Spleen (tissue), 13 donors: ENCODE measurements around the gene SFXN5. TPM values are rescaled to one million over a fixed set of nuclear protein-coding genes. Genes with fewer than 3 reads are reported as not detected.
"Not testable (repeated sequence)": the region's sequence is repeated elsewhere in the genome, so short reads cannot be mapped to it uniquely, and the experiment has no call there.

Experiments used
- DNase-seq: peaks from one replicate; pipeline ENCODE4 v3.0.0-alpha.2; 2020
- H3K27ac ChIP-seq, 8 donors: fragments of 200-600 bp; sonication (generic) in 7 of 8; 1 replicate in 4 of 8; 2 replicates in 4 of 8; pipeline versions ENCODE4 v1.5.0 to v1.8.0; 2016 to 2021; ENCODE audit warnings: inconsistent platforms in 4 of 8, mild to moderate bottlenecking in 4 of 8, moderate library complexity in 1 of 8
- H3K27me3 ChIP-seq, 7 donors: fragments of 200-600 bp; sonication (generic) in 6 of 7; replicated peaks in 1 of 7; 1 replicate in 4 of 7; 2 replicates in 3 of 7; pipeline versions ENCODE4 v1.5.0 to v1.8.0; 2016 to 2021; ENCODE audit warnings: inconsistent platforms in 3 of 7, mild to moderate bottlenecking in 1 of 7
- H3K36me3 ChIP-seq, 6 donors: fragments of 200-600 bp; sonication (generic) in 5 of 6; 1 replicate in 4 of 6; 2 replicates in 2 of 6; pipeline versions ENCODE4 v1.5.0 to v1.8.0; 2016 to 2021; ENCODE audit warnings: inconsistent platforms in 2 of 6
- H3K4me1 ChIP-seq, 6 donors: fragments of 200-600 bp; sonication (generic) in 5 of 6; 1 replicate in 3 of 6; 2 replicates in 3 of 6; pipeline versions ENCODE4 v1.5.0 to v1.8.0; 2016 to 2021; ENCODE audit warnings: inconsistent platforms in 3 of 6
- H3K4me3 ChIP-seq, 8 donors: fragments of 200-600 bp; sonication (generic) in 7 of 8; 1 replicate in 4 of 8; 2 replicates in 4 of 8; pipeline versions ENCODE4 v1.5.0 to v1.8.0; 2016 to 2021; ENCODE audit warnings: inconsistent platforms in 4 of 8, mild to moderate bottlenecking in 4 of 8, moderate library complexity in 2 of 8
- H3K9me3 ChIP-seq, 8 donors: fragments of 200-600 bp; sonication (generic) in 7 of 8; 1 replicate in 4 of 8; 2 replicates in 4 of 8; pipeline versions ENCODE4 v1.5.0 to v1.8.0; 2016 to 2021; ENCODE audit warnings: inconsistent platforms in 4 of 8
- POLR2A ChIP-seq, 3 donors: fragments of 450-650 bp; IDR thresholded peaks; one replicate each; pipeline ENCODE4 v1.5.1; 2017; ENCODE audit warnings: antibody characterized with exemption in 3 of 3, mild to moderate bottlenecking in 1 of 3
- POLR2AphosphoS5 ChIP-seq, 3 donors: sonication (generic); formaldehyde crosslinking; IDR thresholded peaks; one replicate each; pipeline ENCODE4 v1.5.1; 2017; ENCODE audit warnings: antibody characterized with exemption in 3 of 3
- WGBS, 5 donors: extraction: QIAGEN DNeasy Blood & Tissue Kit in 3 of 5; methylation state at CpG; one replicate each; pipeline versions ENCODE4 v1.1.5 to v1.1.7; 2013 to 2018; 5-methylcytosine and 5-hydroxymethylcytosine counted together
- intact Hi-C: fragments of 100-400 bp; cut with DNase I; formaldehyde crosslinking; loops from one replicate; pipeline ENCODE4 v1.15.0; 2023; ENCODE audit warnings: low total_unique reads
- long read RNA-seq, 2 donors: transcript quantifications; one replicate each; lab custom pipeline, GENCODE V29; 2026
- polyA plus RNA-seq, 3 donors: library from polyadenylated mRNA; stranded (reverse); fragments of 200-250 nt; gene quantifications; one replicate each; pipeline ENCODE4 v1.2.1, GENCODE V29; 2013
- total RNA-seq, 7 donors: library from RNA; depleted of rRNA in 3 of 7; stranded (reverse); fragments of >200 nt in 3 of 7; fragmentation: NEBNext Ultra II Directional in 4 of 7; extraction: Animal tissue kit (Norgen Biotek cat#: 25700) in 4 of 7; gene quantifications; one replicate each; pipeline versions ENCODE4 v1.1.0 to v1.2.1, GENCODE V29; 2016 to 2021
- TF ChIP-seq, protein P1 (sequence below), 11 experiments: fragments of 200-600 bp in 7 of 11; fragments of 450-650 bp in 4 of 11; sonication (generic) in 4 of 11; IDR thresholded peaks in 8 of 11; conservative IDR thresholded peaks in 3 of 11; 1 replicate in 7 of 11; 2 replicates in 4 of 11; pipeline versions ENCODE4 v1.4.0 to v1.8.0; 2016 to 2021; ENCODE audit warnings: antibody characterized with exemption in 11 of 11, inconsistent platforms in 4 of 11, mild to moderate bottlenecking in 1 of 11
- donor health status: healthy with polysubstance abuse.
- donor health status: DM: no; HTN: no; CAD: no; lungs with moderate emphysema.
- donor health status: DM: no; HTN: no; CAD: no.
- donor health status: Bipolar disorder and iron deficiency.
- donor health status: healthy.
- donor health status: DM: no; HTN: no; CAD: no.
- donor health status: DM: yes; HTN: yes; CAD: no.

SFXN5 gene, protein sequence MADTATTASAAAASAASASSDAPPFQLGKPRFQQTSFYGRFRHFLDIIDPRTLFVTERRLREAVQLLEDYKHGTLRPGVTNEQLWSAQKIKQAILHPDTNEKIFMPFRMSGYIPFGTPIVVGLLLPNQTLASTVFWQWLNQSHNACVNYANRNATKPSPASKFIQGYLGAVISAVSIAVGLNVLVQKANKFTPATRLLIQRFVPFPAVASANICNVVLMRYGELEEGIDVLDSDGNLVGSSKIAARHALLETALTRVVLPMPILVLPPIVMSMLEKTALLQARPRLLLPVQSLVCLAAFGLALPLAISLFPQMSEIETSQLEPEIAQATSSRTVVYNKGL
- total RNA-seq, result 10 to 100 TPM; 18.8 to 41.4 (median 29.0) TPM
- polyA plus RNA-seq, result 1 to 10 TPM; 2.6 to 9.0 (median 5.4) TPM
- long read RNA-seq, donor 1, result 0 reads
- long read RNA-seq, donor 2, full-length matches to known transcripts, result 2 of 2 reads
- long read RNA-seq, donor 2, partial matches to known transcripts, result 0 of 2 reads
- long read RNA-seq, donor 2, other reads (novel, unspliced or antisense), result 0 of 2 reads

DNA sequence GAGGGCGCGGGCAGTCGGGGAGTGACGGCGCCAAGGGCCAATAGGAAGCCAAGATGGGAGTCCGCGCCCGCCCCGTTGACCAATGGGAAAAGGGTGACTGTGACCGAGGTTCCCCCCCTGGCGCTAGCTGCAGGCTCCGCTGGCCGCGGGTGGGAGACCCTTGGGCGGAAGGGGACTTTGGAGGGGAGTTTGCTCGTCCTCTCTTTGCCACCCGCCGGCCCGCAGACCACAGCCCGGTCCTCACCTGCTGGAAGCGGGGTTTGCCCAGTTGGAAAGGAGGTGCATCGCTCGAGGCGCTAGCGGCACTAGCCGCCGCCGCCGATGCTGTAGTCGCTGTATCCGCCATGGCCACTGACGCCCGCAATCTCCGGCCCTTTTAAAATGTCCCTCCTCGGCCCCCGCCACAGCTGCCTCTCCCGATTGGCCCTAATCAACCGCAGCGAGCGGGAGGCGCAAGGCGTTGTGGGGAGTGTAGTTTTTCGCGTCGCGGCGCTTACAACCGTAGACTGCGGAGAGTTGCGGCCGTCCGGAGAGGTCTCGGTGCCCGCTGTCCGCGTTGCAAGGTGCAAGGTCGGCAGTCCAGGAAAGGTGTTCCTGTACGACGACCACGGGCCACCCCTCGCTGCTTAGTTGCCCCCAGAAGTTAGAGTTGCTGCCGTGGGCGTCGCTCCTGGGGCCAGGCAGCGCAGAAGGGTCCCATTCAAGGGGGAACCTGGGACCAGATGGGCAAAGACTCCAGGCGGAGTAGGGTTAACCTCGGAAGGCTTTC is at the start of gene SFXN5:
Gene SFXN5, minus strand, starts transcription at position 353 of the 769 bp plus-strand sequence. Its CDS starts 7 bp downstream, at position 346.
- no peaks in the 10 kb centered on the region for H3K9me3 ChIP-seq
- no peaks in the 10 kb centered on the region for H3K27me3 ChIP-seq
- DNase-seq, result peak; percentile 98
- 1 to 3% (median 1%) methylated on average over 35 to 67 of the region's 67 CpGs for WGBS, 5 donors
- H3K27ac ChIP-seq, result peak within 1 kb of the TSS; percentile 92 to 97 (median 94)
- intact Hi-C loops, result no loop called here
- H3K4me3 ChIP-seq, result peak within 1 kb of the TSS; percentile 67 to 99 (median 89)
- peaks cover 18 to 47% (median 30%) of the 10 kb centered on the region in 6 donors for H3K4me1 ChIP-seq
- TF ChIP-seq POLR2A (IDR thresholded peaks at IDR 0.05), result peak in 1 of 3 donors; percentile 13
- TF ChIP-seq POLR2AphosphoS5 (IDR thresholded peaks at IDR 0.05), result peak; percentile 90 to 92 (median 91)
- TF ChIP-seq, protein P1, sequence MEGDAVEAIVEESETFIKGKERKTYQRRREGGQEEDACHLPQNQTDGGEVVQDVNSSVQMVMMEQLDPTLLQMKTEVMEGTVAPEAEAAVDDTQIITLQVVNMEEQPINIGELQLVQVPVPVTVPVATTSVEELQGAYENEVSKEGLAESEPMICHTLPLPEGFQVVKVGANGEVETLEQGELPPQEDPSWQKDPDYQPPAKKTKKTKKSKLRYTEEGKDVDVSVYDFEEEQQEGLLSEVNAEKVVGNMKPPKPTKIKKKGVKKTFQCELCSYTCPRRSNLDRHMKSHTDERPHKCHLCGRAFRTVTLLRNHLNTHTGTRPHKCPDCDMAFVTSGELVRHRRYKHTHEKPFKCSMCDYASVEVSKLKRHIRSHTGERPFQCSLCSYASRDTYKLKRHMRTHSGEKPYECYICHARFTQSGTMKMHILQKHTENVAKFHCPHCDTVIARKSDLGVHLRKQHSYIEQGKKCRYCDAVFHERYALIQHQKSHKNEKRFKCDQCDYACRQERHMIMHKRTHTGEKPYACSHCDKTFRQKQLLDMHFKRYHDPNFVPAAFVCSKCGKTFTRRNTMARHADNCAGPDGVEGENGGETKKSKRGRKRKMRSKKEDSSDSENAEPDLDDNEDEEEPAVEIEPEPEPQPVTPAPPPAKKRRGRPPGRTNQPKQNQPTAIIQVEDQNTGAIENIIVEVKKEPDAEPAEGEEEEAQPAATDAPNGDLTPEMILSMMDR (IDR thresholded peaks at IDR 0.05 in 8 of 11, conservative IDR thresholded peaks at IDR 0.05 in 3 of 11), result peak in 10 of 11 experiments; percentile 16 to 72 (median 40)
- H3K36me3 ChIP-seq, result peaks cover 0 to 35% (median 6%) of the 10 kb centered on the region in 6 donors

DNA sequence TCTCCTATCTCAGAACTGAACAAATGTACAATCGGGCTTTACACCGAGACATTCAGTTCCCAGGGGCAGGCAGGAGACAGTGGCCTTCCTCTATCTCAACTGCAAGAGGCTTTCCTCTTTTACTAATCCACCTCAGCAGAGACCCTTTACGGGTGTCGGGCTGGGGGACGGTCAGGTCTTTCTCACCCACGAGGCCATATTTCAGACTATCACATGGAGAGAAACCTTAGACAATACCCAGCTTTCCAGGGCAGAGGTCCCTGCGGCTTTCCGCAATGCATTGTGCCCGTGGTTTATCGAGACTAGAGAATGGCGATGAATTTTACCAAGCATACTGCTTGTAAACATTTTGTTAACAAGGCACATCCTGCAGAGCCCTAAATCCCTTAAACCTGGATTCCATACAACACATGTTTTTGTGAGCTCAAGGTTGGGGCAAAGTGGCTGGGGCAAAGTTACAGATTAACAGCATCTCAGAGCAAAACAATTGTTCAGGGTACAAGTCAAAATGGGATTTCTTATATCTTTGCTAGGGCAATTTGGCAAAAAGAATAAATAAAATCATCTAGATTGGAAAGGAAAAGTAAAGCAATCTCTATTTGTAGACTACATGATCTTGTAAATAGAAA is 48.2 kb upstream of the SFXN5 start:
- WGBS, 5 donors, result 87 to 93% (median 89%) methylated on average over 9 to 11 of the region's 11 CpGs
- H3K9me3 ChIP-seq, H3K4me3 ChIP-seq, H3K36me3 ChIP-seq, H3K4me1 ChIP-seq, DNase-seq, H3K27ac ChIP-seq, H3K27me3 ChIP-seq, intact Hi-C loops: not testable (repeated sequence)

DNA sequence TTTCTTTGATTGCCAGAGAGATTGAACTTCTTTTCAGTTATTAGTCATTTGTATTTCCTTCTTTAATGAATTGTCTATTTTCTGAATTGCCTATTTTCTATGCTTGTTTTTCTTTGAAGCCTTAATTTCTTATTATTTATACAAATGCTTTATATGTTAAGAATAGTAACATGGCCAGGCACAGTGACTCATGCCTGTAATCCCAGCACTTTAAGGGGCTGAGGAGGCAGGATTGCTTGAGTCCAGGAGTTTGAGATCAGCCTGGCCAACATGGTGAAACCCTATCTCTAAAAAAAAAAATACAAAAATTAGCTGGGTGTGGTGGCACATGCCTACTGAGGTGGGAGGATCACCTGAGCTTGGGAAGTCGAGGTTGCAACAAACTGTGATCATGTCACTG is 45.9 kb upstream of the SFXN5 start:
- H3K27me3 ChIP-seq, result peaks cover 0 to 13% (median 0%) of the 10 kb centered on the region in 7 donors
- H3K27ac ChIP-seq, result no peak overlapping the region
- no peak for DNase-seq
- 63 to 94% (median 78%) methylated on average over 1 of the region's 1 CpG for WGBS, 5 donors
- H3K4me3 ChIP-seq, result no peak overlapping the region
- TF ChIP-seq, protein P1 (IDR thresholded peaks at IDR 0.05 in 8 of 11, conservative IDR thresholded peaks at IDR 0.05 in 3 of 11), result no peak
- TF ChIP-seq POLR2AphosphoS5 (IDR thresholded peaks at IDR 0.05), result no peak
- TF ChIP-seq POLR2A (IDR thresholded peaks at IDR 0.05), result no peak
- H3K4me1 ChIP-seq, result peaks cover 0 to 10% (median 8%) of the 10 kb centered on the region in 6 donors
- H3K9me3 ChIP-seq, result no peaks in the 10 kb centered on the region
- intact Hi-C loops, result no loop called here
- no peaks in the 10 kb centered on the region for H3K36me3 ChIP-seq

DNA sequence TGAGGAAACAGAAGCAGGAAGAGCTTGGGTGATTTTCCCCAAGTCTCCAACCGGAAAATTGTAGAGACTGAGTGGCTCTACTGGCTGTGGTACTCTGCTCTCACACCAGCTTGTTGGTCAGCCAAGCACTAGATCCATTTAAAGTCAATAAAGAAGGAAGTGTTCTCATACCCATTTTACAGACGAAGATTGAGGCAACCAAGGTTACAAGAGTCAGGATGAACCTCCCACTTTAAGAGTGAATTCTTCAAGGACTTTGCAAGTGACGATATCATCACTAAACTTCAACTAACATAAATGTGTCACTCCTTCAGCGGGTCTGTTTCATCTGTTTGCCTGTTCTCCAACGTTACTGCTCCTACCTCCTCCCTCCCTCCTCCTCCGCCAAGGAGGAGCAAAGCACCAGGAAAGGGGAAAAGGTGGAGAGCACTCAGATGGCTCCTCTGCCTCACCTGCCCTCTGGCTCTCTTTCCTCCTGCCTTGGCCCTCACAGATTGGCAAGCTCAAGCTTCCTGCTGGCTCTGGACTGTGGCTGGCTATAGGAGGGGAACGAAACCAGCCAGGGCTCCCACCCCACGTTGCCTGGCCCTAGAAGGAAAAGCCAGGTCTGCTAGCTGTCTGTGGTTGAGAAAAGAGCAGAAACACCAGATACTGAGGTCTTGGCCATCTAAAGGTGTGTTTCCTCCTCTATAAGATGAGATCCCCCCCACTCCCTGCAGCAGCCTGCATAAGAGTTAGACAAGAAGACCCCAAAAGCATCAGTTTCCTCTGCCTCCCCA is 44.9 kb upstream of the SFXN5 start:
- no peak overlapping the region for H3K4me3 ChIP-seq
- DNase-seq, result no peak
- WGBS, 5 donors, result 68 to 80% (median 74%) methylated on average over 7 to 8 of the region's 8 CpGs
- H3K27ac ChIP-seq, result no peak overlapping the region
- TF ChIP-seq, protein P1 (IDR thresholded peaks at IDR 0.05 in 8 of 11, conservative IDR thresholded peaks at IDR 0.05 in 3 of 11), result no peak
- TF ChIP-seq POLR2AphosphoS5 (IDR thresholded peaks at IDR 0.05), result no peak
- intact Hi-C loops, result no loop called here
- H3K9me3 ChIP-seq, result no peaks in the 10 kb centered on the region
- peaks cover 2 to 21% (median 18%) of the 10 kb centered on the region in 6 donors for H3K4me1 ChIP-seq
- H3K36me3 ChIP-seq, result no peaks in the 10 kb centered on the region
- peaks cover 0 to 23% (median 0%) of the 10 kb centered on the region in 7 donors for H3K27me3 ChIP-seq
